OCI-LY3 (cell line): ENCODE measurements around the gene BAG3.
"Not testable (repeated sequence)": the region's sequence is repeated elsewhere in the genome, so short reads cannot be mapped to it uniquely, and the experiment has no call there.

Experiments used
- H2AFZ ChIP-seq: fragments of 200-600, 300-600 bp; shearing (Covaris generic); 2 replicates; pipeline ENCODE4 v1.6.0; 2014; ENCODE audit warnings: antibody characterized with exemption, low read depth, low read length
- H3K27ac ChIP-seq: fragments of 200-600, 300-600 bp; sonication (generic); 2 replicates; pipeline ENCODE4 v1.5.1; 2014; ENCODE audit warnings: mild to moderate bottlenecking, low read length, moderate library complexity, mixed read lengths
- H3K27me3 ChIP-seq: fragments of 200-600, 300-600 bp; sonication (generic); 2 replicates; pipeline ENCODE4 v1.6.1; 2014; ENCODE audit warnings: low read depth, low read length, mixed read lengths
- H3K36me3 ChIP-seq: fragments of 200-600, 300-600 bp; sonication (generic); replicated peaks from 2 replicates; pipeline ENCODE3; 2014; ENCODE audit warnings: low read depth, low read length, mixed read lengths
- H3K4me1 ChIP-seq: fragments of 300-600, 200-600 bp; sonication (generic); 2 replicates; pipeline ENCODE4 v1.6.1; 2014; ENCODE audit warnings: low read length, mixed read lengths
- H3K4me2 ChIP-seq: fragments of 200-600, 300-600 bp; sonication (generic); 2 replicates; pipeline ENCODE4 v1.6.1; 2014; ENCODE audit warnings: low read length, mixed read lengths
- H3K4me3 ChIP-seq: fragments of 300-600, 200-600 bp; sonication (generic); 2 replicates; pipeline ENCODE4 v1.5.1; 2014; ENCODE audit warnings: antibody characterized with exemption, mild to moderate bottlenecking, low read length, moderate library complexity
- H3K79me2 ChIP-seq: fragments of 300-600, 200-600 bp; shearing (Covaris generic); 2 replicates; pipeline ENCODE4 v1.6.1; 2014; ENCODE audit warnings: mild to moderate bottlenecking, low read length, mixed read lengths
- H3K9ac ChIP-seq: fragments of 300-600, 200-600 bp; shearing (Covaris generic); 2 replicates; pipeline ENCODE4 v1.6.0; 2014; ENCODE audit warnings: mild to moderate bottlenecking, low read length, moderate library complexity
- H3K9me3 ChIP-seq: fragments of 200-600, 300-600 bp; shearing (Covaris generic); 2 replicates; pipeline ENCODE4 v1.6.1; 2014; ENCODE audit warnings: low read length, mixed read lengths; ENCODE audit not compliant: insufficient read depth
- H4K20me1 ChIP-seq: fragments of 200-600, 300-600 bp; sonication (generic); 2 replicates; pipeline ENCODE4 v1.6.1; 2016; ENCODE audit warnings: low read length, mixed read lengths; ENCODE audit not compliant: insufficient read depth
- CTCF ChIP-seq: fragments of 200-600, 300-600 bp; sonication (generic); IDR thresholded peaks from 2 replicates; pipeline ENCODE4 v1.5.1; 2014; ENCODE audit warnings: antibody characterized with exemption, low read length, low read depth
- EZH2phosphoT487 ChIP-seq: fragments of 200-600 bp; shearing (Covaris generic); IDR thresholded peaks from 2 replicates; pipeline ENCODE4 v1.6.1; 2018; ENCODE audit warnings: antibody characterized with exemption, mixed run types, low read depth

BAG3 gene

DNA sequence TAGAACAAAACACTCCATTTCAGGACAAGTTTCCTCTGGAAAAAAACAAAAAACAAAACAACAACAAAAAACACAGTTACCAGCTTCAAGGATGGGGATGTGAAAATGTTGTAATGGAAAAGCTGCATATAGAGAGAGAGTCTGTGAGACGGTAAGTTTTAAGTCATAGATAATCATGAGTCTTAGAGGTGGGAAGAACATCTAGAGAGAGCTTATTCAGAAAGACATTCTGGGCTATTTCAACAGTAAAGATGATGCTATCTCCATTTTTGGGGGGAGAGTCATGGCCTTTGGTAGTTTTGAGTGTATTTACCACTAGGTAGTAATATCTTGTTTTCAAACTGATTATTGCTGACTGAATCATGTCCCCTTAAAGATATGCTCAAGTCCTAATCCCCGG is 51.4 kb downstream of the BAG3 start:
- no peaks in the 10 kb centered on the region for H3K79me2 ChIP-seq

GRCh38 chr10:119703903-119704508 is 52.8 kb downstream of the BAG3 start:
- Histone ChIP-seq H3K9ac (peak overlapping the region; percentile 48), H3K27me3 (no peaks in the 10 kb centered on the region), H3K36me3 (peaks cover 21% of the 10 kb centered on the region), H3K4me2 (peak overlapping the region; percentile 67), H4K20me1 (no peaks in the 10 kb centered on the region), H3K9me3 (peaks cover 18% of the 10 kb centered on the region), H3K27ac (peak overlapping the region; percentile 96), H3K4me3 (peak overlapping the region; percentile 46), H2AFZ (no peak overlapping the region), H3K4me1 (peaks cover 92% of the 10 kb centered on the region), H3K79me2 (no peaks in the 10 kb centered on the region)
- TF ChIP-seq EZH2phosphoT487 (no peak), CTCF (no peak)

More for the DNA sequence above, 51.4 kb downstream of the BAG3 start:
- peaks cover 13% of the 10 kb centered on the region for H3K36me3 ChIP-seq
- peaks cover 12% of the 10 kb centered on the region for H3K9me3 ChIP-seq
- H2AFZ ChIP-seq, result peak overlapping the region; percentile 22; the same call in 1 of the 2 replicates
- H3K4me2 ChIP-seq, result peak overlapping the region; percentile 21; the same call in 1 of the 2 replicates
- H3K4me1 ChIP-seq, result peaks cover 85% of the 10 kb centered on the region
- no peaks in the 10 kb centered on the region for H4K20me1 ChIP-seq
- peak overlapping the region; percentile 96 for H3K27ac ChIP-seq
- peak overlapping the region; percentile 4; the same call in 1 of the 2 replicates for H3K9ac ChIP-seq
- no peaks in the 10 kb centered on the region for H3K27me3 ChIP-seq
- H3K4me3 ChIP-seq, result no peak overlapping the region
- no peak for TF ChIP-seq EZH2phosphoT487
- TF ChIP-seq CTCF, result no peak

DNA sequence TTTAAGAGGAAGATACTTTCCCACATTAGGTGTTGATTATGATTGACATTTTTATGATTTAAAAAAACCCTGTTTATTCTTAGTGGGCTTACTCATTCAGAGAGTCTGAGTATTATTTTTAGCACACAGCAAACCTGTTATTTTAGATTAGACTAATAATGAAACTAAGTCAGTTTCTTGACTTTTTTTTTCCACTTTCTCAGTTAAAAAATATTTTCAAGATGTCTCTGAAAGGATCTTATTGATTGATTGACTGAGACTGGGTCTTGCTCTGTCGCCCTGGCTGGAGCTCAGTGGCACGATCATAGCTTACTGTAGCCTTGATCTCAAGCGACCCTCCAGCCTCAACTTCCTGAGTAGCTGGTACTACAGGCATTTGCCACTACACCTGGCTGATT is 54.3 kb downstream of the BAG3 start:
- Histone ChIP-seq H2AFZ (no peak overlapping the region), H3K4me2 (peak overlapping the region; percentile 67), H3K9me3 (peaks cover 24% of the 10 kb centered on the region), H3K27me3 (no peaks in the 10 kb centered on the region), H3K79me2 (no peaks in the 10 kb centered on the region), H3K4me3 (peak overlapping the region; percentile 56), H3K27ac (peak overlapping the region; percentile 96), H3K9ac (peak overlapping the region; percentile 56; the same call in 1 of the 2 replicates), H4K20me1 (no peaks in the 10 kb centered on the region), H3K4me1 (peaks cover 88% of the 10 kb centered on the region), H3K36me3 (peaks cover 25% of the 10 kb centered on the region)
- TF ChIP-seq EZH2phosphoT487, result no peak
- TF ChIP-seq CTCF, result no peak

DNA sequence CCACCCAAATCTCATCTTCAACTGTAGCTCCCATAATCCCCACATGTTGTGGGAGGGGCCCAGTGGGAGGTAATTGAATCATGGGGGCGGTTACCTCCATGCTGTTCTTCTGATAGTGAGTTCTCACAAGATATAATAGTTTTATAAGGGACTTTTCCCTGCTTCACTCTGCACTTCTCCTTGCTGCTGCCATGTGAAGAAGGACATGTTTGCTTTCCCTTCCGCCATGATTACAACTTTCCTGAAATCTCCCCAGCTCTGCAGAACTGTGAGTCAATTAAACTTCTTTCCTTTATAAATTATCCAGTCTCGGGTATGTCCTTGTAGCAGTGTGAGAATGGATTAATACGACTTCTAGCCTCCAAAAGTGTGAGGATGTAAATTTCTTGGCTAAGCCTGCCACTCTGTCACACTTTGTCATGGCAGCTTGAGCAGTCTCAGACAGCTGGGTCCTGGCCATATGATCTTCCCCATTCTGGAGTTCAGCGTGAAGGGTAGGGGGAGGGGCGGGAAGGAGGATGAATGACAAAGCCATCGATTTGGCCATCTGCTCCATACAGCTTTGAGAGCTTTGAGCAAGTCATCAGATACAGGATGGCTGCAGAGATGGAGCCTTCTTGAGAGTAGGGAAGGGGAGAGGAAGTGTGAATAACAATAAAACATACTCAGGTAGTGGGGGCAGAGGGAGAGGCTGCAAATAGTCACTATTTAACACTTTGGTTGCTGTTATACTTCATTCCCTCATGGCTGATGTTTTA is 55.5 kb downstream of the BAG3 start:
- Histone ChIP-seq H3K36me3 (peaks cover 28% of the 10 kb centered on the region), H3K4me2 (peak overlapping the region; percentile 1; the same call in 1 of the 2 replicates), H3K4me3 (no peak overlapping the region), H3K79me2 (no peaks in the 10 kb centered on the region), H3K27me3 (no peaks in the 10 kb centered on the region), H4K20me1 (no peaks in the 10 kb centered on the region), H3K9ac (peak overlapping the region; percentile 5; the same call in 1 of the 2 replicates), H3K4me1 (peaks cover 78% of the 10 kb centered on the region), H3K9me3 (peaks cover 24% of the 10 kb centered on the region), H3K27ac (peak overlapping the region; percentile 96), H2AFZ (no peak overlapping the region)
- no peak for TF ChIP-seq CTCF
- no peak for TF ChIP-seq EZH2phosphoT487

DNA sequence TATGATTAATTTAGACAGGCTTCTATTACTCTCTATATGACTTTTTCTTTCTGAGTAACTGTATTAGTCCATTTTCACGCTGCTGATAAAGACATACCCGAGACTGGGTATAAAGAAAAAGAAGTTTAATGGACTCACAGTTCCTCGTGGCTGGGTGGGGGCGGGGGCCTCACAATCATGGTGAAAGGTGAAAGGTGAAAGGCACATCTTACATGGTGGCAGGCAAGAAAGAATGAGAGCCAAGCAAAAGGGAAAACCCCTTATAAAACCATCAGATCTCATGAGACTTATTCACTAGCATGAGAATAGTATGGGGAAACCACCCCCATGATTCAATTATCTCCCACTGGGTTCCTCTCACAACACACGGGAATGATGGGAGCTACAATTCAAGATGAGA is 56.2 kb downstream of the BAG3 start:
- peak overlapping the region; percentile 1; the same call in 1 of the 2 replicates for H3K4me2 ChIP-seq
- not testable (repeated sequence) for H4K20me1 ChIP-seq

DNA sequence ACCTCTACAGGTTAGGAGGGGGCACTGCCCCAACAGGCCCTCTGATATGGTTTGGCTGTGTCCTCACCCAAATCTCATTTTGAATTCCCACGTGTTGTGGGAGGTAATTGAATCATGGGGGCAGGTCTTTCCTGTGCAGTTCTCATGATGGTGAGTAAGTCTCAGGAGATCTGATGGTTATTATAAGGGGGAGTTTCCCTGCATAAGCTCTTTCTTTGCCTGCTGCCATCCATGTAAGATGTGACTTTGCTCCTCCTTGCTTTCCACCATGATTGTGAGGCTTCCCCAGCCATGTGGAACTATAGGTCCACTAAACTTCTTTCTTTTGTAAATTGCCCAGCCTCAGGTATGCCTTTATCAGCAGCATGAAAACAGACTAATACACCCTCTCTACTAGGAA is 59.8 kb downstream of the BAG3 start:
- H3K79me2 ChIP-seq, H2AFZ ChIP-seq, H3K4me2 ChIP-seq, H4K20me1 ChIP-seq, H3K27ac ChIP-seq, H3K9ac ChIP-seq, H3K4me3 ChIP-seq, H3K27me3 ChIP-seq: not testable (repeated sequence)
- Histone ChIP-seq H3K4me1 (peaks cover 43% of the 10 kb centered on the region), H3K36me3 (peaks cover 21% of the 10 kb centered on the region), H3K9me3 (peaks cover 24% of the 10 kb centered on the region)

More for the DNA sequence above, 56.2 kb downstream of the BAG3 start:
- peak overlapping the region; percentile 6; the same call in 1 of the 2 replicates for H3K9ac ChIP-seq
- peaks cover 24% of the 10 kb centered on the region for H3K9me3 ChIP-seq
- peaks cover 23% of the 10 kb centered on the region for H3K36me3 ChIP-seq
- H3K4me1 ChIP-seq, result peaks cover 71% of the 10 kb centered on the region
- H3K4me3 ChIP-seq, H2AFZ ChIP-seq, H3K79me2 ChIP-seq, H3K27me3 ChIP-seq: not testable (repeated sequence)
- peak overlapping the region; percentile 96 for H3K27ac ChIP-seq
